ENCODE data around the gene DSG2.

- TF ChIP-seq POLR2AphosphoS5 (IDR thresholded peaks at IDR 0.05), result no peak
- TF ChIP-seq CTCF (IDR thresholded peaks at IDR 0.05 in 8 of 11, conservative IDR thresholded peaks at IDR 0.05 in 3 of 11), result no peak
- TF ChIP-seq POLR2A (IDR thresholded peaks at IDR 0.05), result no peak
Observed at GRCh38 chr18:31512203-31512764, 14.3 kb downstream of the DSG2 start.
